ENCODE results near the gene CBLL1. TPM values are rescaled to one million over a fixed set of nuclear protein-coding genes. Genes with fewer than 3 reads are reported as not detected.

Gene CBLL1
- total and polyA plus RNA-seq, 8 donors, result 3.5 to 15.3 (median 10.5) TPM

DNA sequence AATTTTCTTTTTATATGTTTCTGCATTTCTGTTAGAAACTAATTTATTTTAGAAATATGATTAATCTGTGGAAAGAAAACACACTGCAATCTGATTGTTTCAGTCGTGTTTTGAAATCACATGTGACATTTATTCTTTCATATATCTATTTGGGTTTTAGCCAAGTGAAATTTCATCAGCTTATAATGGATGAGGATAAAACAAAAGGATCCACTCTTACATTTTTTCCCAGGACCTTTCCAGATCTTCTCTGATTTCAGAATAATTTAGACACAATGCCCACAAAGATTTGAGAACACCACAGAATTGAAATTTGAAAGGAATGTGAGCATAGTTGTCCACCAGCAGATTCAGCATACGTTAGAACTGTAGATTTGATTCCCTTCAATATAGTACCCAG lies 29.1 kb downstream of the CBLL1 start:
- intact Hi-C loops (cut with DNase I), result no loop called here
- Histone ChIP-seq H3K27me3 (no peaks in the 10 kb centered on the region), H3K4me1 (no peaks in the 10 kb centered on the region), H3K36me3 (no peaks in the 10 kb centered on the region), H3K4me3 (no peak overlapping the region), H3K27ac (no peak overlapping the region), H3K9me3 (no peaks in the 10 kb centered on the region)
- no peak for FAIRE-seq
- no peak for ATAC-seq
- WGBS, 2 donors, result 41 to 49% methylated on average over 2 of the region's 2 CpGs
- DNase-seq, result no peak
- TF ChIP-seq, protein P1, sequence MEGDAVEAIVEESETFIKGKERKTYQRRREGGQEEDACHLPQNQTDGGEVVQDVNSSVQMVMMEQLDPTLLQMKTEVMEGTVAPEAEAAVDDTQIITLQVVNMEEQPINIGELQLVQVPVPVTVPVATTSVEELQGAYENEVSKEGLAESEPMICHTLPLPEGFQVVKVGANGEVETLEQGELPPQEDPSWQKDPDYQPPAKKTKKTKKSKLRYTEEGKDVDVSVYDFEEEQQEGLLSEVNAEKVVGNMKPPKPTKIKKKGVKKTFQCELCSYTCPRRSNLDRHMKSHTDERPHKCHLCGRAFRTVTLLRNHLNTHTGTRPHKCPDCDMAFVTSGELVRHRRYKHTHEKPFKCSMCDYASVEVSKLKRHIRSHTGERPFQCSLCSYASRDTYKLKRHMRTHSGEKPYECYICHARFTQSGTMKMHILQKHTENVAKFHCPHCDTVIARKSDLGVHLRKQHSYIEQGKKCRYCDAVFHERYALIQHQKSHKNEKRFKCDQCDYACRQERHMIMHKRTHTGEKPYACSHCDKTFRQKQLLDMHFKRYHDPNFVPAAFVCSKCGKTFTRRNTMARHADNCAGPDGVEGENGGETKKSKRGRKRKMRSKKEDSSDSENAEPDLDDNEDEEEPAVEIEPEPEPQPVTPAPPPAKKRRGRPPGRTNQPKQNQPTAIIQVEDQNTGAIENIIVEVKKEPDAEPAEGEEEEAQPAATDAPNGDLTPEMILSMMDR (IDR thresholded peaks at IDR 0.05), result no peak

DNA sequence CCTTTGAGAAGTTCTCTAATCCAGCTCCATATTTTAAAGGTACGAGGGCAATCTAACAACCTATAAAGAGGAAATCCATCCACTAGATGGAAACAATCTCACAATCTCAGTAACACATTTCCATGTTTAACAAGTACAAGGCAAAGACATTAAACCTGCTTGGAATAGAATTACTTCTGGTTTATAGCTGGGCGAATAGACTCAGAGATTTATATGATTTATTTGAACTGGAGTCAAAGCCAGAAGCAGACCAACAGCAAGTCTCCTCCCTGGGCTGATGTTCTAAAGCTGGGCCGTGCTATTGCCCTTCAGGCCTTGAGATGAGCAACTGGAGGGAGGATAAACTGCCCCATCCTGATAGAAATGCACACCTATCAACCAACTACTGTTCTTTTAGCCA lies 33.8 kb downstream of the CBLL1 start:
- no peaks in the 10 kb centered on the region for H3K27me3 ChIP-seq
- no peak overlapping the region for H3K27ac ChIP-seq
- no peak for ATAC-seq
- peaks cover 0 to 1% (median 0%) of the 10 kb centered on the region in 3 donors for H3K4me1 ChIP-seq
- TF ChIP-seq, protein P1 (IDR thresholded peaks at IDR 0.05), result no peak
- FAIRE-seq, result peak; percentile 90
- H3K9me3 ChIP-seq, result no peaks in the 10 kb centered on the region
- intact Hi-C loops (cut with DNase I), result no loop called here
- H3K36me3 ChIP-seq, result no peaks in the 10 kb centered on the region
- no peak overlapping the region for H3K4me3 ChIP-seq
- DNase-seq, result no peak
- WGBS, 2 donors, result 90% methylated on average over 3 of the region's 3 CpGs

DNA sequence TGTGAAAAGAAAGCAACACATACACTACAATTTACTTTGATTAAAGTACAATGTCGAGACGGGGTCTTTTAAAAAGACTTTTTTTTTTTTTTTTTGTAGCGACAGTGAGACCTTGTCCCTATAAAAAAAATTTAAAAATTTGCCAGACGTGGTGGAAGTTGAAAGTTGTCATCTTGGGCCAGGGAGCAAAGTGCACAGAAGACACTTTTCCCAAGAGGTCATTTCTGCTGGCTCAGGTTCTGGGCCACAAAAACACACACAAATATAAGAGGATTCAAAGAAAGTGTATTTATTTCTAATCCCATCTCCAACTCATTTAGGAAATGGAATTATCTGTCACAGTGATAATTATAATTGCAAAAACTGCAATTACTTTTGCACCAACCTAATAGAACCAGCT lies 34.3 kb downstream of the CBLL1 start:
- H3K4me1 ChIP-seq, result peaks cover 0 to 4% (median 0%) of the 10 kb centered on the region in 3 donors
- ATAC-seq, result no peak
- H3K36me3 ChIP-seq, result no peaks in the 10 kb centered on the region
- FAIRE-seq, result no peak
- DNase-seq, result no peak
- no peaks in the 10 kb centered on the region for H3K27me3 ChIP-seq
- 56 to 70% methylated on average over 4 of the region's 4 CpGs for WGBS, 2 donors
- H3K4me3 ChIP-seq, result no peak overlapping the region
- no peaks in the 10 kb centered on the region for H3K9me3 ChIP-seq
- no peak overlapping the region for H3K27ac ChIP-seq
- TF ChIP-seq, protein P1 (IDR thresholded peaks at IDR 0.05), result no peak
- intact Hi-C loops (cut with DNase I), result no loop called here

DNA sequence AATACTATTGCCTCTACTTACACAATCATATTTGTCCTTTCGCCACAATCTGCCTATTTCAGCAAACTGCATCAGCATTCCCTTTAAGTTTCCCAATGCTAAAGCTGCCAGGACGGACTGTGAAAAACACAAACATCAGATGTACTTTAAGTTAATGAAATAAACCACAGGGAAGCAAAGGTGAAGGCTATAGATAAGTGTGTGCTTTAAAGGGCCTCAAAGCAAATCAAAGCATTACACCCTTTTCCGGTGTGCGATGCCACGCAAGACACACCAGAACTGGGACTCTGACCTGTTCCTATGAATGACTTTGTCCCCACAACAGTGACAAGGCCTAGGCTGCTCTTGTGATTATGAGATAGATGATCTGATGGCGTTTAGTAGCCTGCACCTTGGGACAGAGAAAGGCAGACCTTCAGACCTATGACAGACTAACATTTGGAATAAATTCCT lies 35.7 kb downstream of the CBLL1 start:
- intact Hi-C loops (cut with DNase I), result no loop called here
- 80 to 90% methylated on average over 6 of the region's 6 CpGs for WGBS, 2 donors

DNA sequence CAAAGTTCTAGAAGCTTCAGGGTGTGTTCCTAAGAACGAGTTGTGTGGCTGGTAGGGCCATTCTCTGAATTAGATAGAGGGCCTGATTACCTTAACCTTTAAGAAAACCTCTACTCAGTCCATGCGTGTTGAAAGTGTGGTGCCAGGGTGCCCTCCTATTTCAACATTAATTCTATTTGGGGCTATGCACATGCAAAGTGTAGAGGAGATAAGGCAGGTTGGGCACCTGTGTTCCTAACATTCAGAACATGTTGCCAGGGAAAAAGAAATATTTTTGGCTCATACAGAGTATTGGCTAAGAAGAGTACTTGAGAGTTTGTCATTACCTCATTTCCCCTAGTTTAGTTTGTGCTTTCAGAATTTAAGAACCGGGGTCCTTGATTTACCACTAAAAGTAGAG lies 38.4 kb downstream of the CBLL1 start:
- FAIRE-seq (no peak), ATAC-seq (peak in 3 of 4 donors; percentile 23 to 66 (median 65)), DNase-seq (no peak)
- no peaks in the 10 kb centered on the region for H3K9me3 ChIP-seq
- intact Hi-C loops (cut with DNase I), result no loop called here
- no peak overlapping the region for H3K27ac ChIP-seq
- H3K27me3 ChIP-seq, result no peaks in the 10 kb centered on the region
- TF ChIP-seq, protein P1 (IDR thresholded peaks at IDR 0.05), result no peak
- H3K4me1 ChIP-seq, result peaks cover 0 to 4% (median 0%) of the 10 kb centered on the region in 3 donors
- no peak overlapping the region for H3K4me3 ChIP-seq
- no peaks in the 10 kb centered on the region for H3K36me3 ChIP-seq
- WGBS, 2 donors, result 52 to 58% methylated on average over 3 of the region's 3 CpGs

More for the DNA sequence above, 35.7 kb downstream of the CBLL1 start:
- H3K9me3 ChIP-seq, result no peaks in the 10 kb centered on the region
- H3K4me3 ChIP-seq, result no peak overlapping the region
- peaks cover 0 to 4% (median 0%) of the 10 kb centered on the region in 3 donors for H3K4me1 ChIP-seq
- DNase-seq (no peak), ATAC-seq (no peak), FAIRE-seq (no peak)
- no peak overlapping the region for H3K27ac ChIP-seq
- TF ChIP-seq, protein P1 (IDR thresholded peaks at IDR 0.05), result no peak
- no peaks in the 10 kb centered on the region for H3K27me3 ChIP-seq
- no peaks in the 10 kb centered on the region for H3K36me3 ChIP-seq
